ENCODE measurements around the gene VAMP2.

The VAMP2 gene

GRCh38 chr17:8124350-8125153 lies 38.2 kb downstream of the VAMP2 start:
- no peak for TF ChIP-seq CTCF (IDR thresholded peaks at IDR 0.05)
- no peak overlapping the region for H3K27ac ChIP-seq

GRCh38 chr17:8123695-8124349 lies 38.9 kb downstream of the VAMP2 start, which contains the start of gene HES7:
HES7 (minus strand) TSS chr17:8124106; CDS start chr17:8124084, 22 bp downstream.
- Histone ChIP-seq H3K36me3 (ENCODE audit: control insufficient read depth, insufficient read depth, low read length) (no peaks in the 10 kb centered on the region), H3K9me3 (ENCODE audit: control insufficient read depth, low read length) (no peaks in the 10 kb centered on the region), H3K79me2 (no peaks in the 10 kb centered on the region), H2AFZ (peak within 1 kb of the TSS; percentile 87), H3K27me3 (ENCODE audit: control insufficient read depth, insufficient read depth, low read length) (peaks cover 2% of the 10 kb centered on the region), H3K4me1 (peaks cover 39% of the 10 kb centered on the region), H3K4me2 (ENCODE audit: low read length) (peak within 1 kb of the TSS; percentile 82), H3K9ac (no peak within 1 kb of the TSS), H3K27ac (no peak within 1 kb of the TSS), H3K4me3 (ENCODE audit: low read depth, low read length) (peak within 1 kb of the TSS; percentile 80)
- no peak for TF ChIP-seq CTCF (IDR thresholded peaks at IDR 0.05)

More at GRCh38 chr17:8124350-8125153, 38.2 kb downstream of the VAMP2 start:
- no peaks in the 10 kb centered on the region for H3K36me3 ChIP-seq (ENCODE audit: control insufficient read depth, insufficient read depth, low read length)
- no peaks in the 10 kb centered on the region for H3K9me3 ChIP-seq (ENCODE audit: control insufficient read depth, low read length)
- no peaks in the 10 kb centered on the region for H3K79me2 ChIP-seq
- no peak overlapping the region for H3K9ac ChIP-seq
- peak overlapping the region; percentile 80 for H3K4me3 ChIP-seq (ENCODE audit: low read depth, low read length)
- H3K4me2 ChIP-seq (ENCODE audit: low read length), result peak overlapping the region; percentile 82
- H3K4me1 ChIP-seq, result peaks cover 39% of the 10 kb centered on the region
- H3K27me3 ChIP-seq (ENCODE audit: control insufficient read depth, insufficient read depth, low read length), result peaks cover 2% of the 10 kb centered on the region
- peak overlapping the region; percentile 87 for H2AFZ ChIP-seq

- H3K4me3 ChIP-seq (ENCODE audit: low read depth, low read length), result peak overlapping the region; percentile 80
- no peak overlapping the region for H3K9ac ChIP-seq
- H3K27ac ChIP-seq, result no peak overlapping the region
- H3K27me3 ChIP-seq (ENCODE audit: control insufficient read depth, insufficient read depth, low read length), result peaks cover 2% of the 10 kb centered on the region
- H3K9me3 ChIP-seq (ENCODE audit: control insufficient read depth, low read length), result no peaks in the 10 kb centered on the region
- H3K79me2 ChIP-seq, result no peaks in the 10 kb centered on the region
- H3K36me3 ChIP-seq (ENCODE audit: control insufficient read depth, insufficient read depth, low read length), result no peaks in the 10 kb centered on the region
- peaks cover 40% of the 10 kb centered on the region for H3K4me1 ChIP-seq
- no peak for TF ChIP-seq CTCF (IDR thresholded peaks at IDR 0.05)
- peak overlapping the region; percentile 82 for H3K4me2 ChIP-seq (ENCODE audit: low read length)
- H2AFZ ChIP-seq, result peak overlapping the region; percentile 87
Observed at GRCh38 chr17:8122924-8123694, 39.6 kb downstream of the VAMP2 start.

GRCh38 chr17:8122422-8122923 lies 40.3 kb downstream of the VAMP2 start:
- peaks cover 47% of the 10 kb centered on the region for H3K4me1 ChIP-seq
- peaks cover 2% of the 10 kb centered on the region for H3K27me3 ChIP-seq (ENCODE audit: control insufficient read depth, insufficient read depth, low read length)
- H3K79me2 ChIP-seq, result no peaks in the 10 kb centered on the region
- H3K4me3 ChIP-seq (ENCODE audit: low read depth, low read length), result peak overlapping the region; percentile 80
- H3K27ac ChIP-seq, result no peak overlapping the region
- H2AFZ ChIP-seq, result peak overlapping the region; percentile 87
- no peak for TF ChIP-seq CTCF (IDR thresholded peaks at IDR 0.05)
- H3K4me2 ChIP-seq (ENCODE audit: low read length), result peak overlapping the region; percentile 82
- no peak overlapping the region for H3K9ac ChIP-seq
- H3K36me3 ChIP-seq (ENCODE audit: control insufficient read depth, insufficient read depth, low read length), result no peaks in the 10 kb centered on the region
- no peaks in the 10 kb centered on the region for H3K9me3 ChIP-seq (ENCODE audit: control insufficient read depth, low read length)

Measured in parathyroid adenoma (tissue), 2 donors.